Subcutaneous adipose tissue (tissue), 4 donors: Measurements from ENCODE around the gene FKBP1A. TPM values are rescaled to one million over a fixed set of nuclear protein-coding genes. Genes with fewer than 3 reads are reported as not detected.

ENCODE experiments used
- total RNA-seq, 4 donors: library from RNA; depleted of rRNA; stranded (reverse); fragments of >200 nt; gene quantifications; one replicate each; pipeline ENCODE4 v1.1.0, GENCODE V29; 2016
- TF ChIP-seq, protein P1 (sequence below): fragments of 450-650 bp; IDR thresholded peaks from one replicate; pipeline ENCODE4 v1.5.1; 2016; ENCODE audit warnings: low read depth, mild to moderate bottlenecking, control low read depth, antibody characterized with exemption, moderate library complexity

Gene FKBP1A
- total RNA-seq, 4 donors from 2014 or later, result 131 to 257 (median 165) TPM

GRCh38 chr20:1319051-1319450 lies 73.8 kb downstream of the FKBP1A start:
- TF ChIP-seq, protein P1, sequence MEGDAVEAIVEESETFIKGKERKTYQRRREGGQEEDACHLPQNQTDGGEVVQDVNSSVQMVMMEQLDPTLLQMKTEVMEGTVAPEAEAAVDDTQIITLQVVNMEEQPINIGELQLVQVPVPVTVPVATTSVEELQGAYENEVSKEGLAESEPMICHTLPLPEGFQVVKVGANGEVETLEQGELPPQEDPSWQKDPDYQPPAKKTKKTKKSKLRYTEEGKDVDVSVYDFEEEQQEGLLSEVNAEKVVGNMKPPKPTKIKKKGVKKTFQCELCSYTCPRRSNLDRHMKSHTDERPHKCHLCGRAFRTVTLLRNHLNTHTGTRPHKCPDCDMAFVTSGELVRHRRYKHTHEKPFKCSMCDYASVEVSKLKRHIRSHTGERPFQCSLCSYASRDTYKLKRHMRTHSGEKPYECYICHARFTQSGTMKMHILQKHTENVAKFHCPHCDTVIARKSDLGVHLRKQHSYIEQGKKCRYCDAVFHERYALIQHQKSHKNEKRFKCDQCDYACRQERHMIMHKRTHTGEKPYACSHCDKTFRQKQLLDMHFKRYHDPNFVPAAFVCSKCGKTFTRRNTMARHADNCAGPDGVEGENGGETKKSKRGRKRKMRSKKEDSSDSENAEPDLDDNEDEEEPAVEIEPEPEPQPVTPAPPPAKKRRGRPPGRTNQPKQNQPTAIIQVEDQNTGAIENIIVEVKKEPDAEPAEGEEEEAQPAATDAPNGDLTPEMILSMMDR, result no peak

Other genes with a start within 250 kb of the FKBP1A start
- gene TMEM74B, start 208.1 kb downstream of the FKBP1A start, total RNA-seq, result 1 to 10 TPM in 2 of 4 donors, not detected in 2; 1.1 to 2.1 TPM
- gene C20orf202, start 189.6 kb downstream of the FKBP1A start, total RNA-seq, result 1 to 10 TPM in 1 of 4 donors, under 1 TPM in 2, not detected in 1; 0.75 to 1.1 (median 0.85) TPM
- gene RAD21L1, start 167.0 kb downstream of the FKBP1A start, total RNA-seq, result not detected
- 1 to 10 TPM; 1.5 to 2.0 (median 1.7) TPM for gene SNPH, start 126.8 kb downstream of the FKBP1A start, total RNA-seq
- 10 to 100 TPM in 1 of 4 donors, 1 to 10 TPM in 3; 2.3 to 12.1 (median 6.6) TPM for gene SDCBP2, start 63.9 kb downstream of the FKBP1A start, total RNA-seq
- gene NSFL1C, start 73.8 kb upstream of the FKBP1A start, total RNA-seq, result 10 to 100 TPM; 43.7 to 60.5 (median 57.8) TPM
- 10 to 100 TPM in 3 of 4 donors, 1 to 10 TPM in 1; 8.5 to 53.7 (median 27.5) TPM for gene SIRPB2, start 98.4 kb upstream of the FKBP1A start, total RNA-seq
- gene SIRPD, start 164.7 kb upstream of the FKBP1A start, total RNA-seq, result 1 to 10 TPM in 1 of 4 donors, not detected in 3; 7.8 TPM
- 10 to 100 TPM in 1 of 4 donors, 1 to 10 TPM in 2, not detected in 1; 4.2 to 48.3 (median 6.2) TPM for gene SIRPB1, start 227.0 kb upstream of the FKBP1A start, total RNA-seq